ENCODE data around the gene PRSS56.

The PRSS56 gene

DNA sequence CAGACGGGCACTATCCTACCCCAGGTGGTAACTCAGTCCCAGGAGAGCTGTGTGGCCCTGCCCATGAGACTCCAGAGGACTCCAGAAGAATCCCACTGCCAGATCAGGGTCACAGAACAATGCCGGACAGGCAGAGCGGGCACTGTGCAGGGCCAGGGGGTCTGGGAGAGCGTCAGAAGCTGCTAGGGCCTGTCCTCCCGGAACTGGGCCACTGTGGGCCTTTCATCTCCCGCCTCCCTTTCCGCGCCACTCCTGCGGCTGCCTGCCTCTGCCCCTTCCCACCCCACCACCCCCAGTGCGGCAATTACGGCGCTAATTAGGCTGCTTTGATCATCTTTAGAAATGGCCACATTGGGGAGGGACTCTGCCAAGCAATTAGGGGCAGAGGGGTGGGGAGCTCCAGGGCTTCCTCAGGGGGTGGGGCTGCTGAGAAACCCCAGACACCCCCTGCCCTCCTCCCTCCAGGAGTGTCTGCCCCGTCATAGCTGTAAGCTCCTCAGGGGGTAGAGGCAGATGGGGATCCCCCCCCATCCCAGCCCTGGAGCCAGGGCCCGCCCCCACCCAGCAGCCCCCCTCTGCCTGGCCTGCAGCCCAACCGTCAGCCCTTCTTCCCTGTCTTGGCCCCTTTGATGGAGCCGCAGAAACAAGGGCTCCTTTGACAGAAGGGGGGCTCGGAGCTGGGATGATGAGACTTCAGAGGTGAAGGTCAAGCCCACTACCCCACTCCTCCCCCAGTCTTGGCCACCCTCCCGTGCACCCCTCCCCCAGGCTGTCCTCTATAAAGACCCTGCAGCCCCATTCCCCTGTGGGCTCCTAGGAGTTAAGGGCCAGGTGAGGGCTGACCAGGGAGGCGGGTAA, at the start of gene PRSS56:
Gene PRSS56 (plus strand): TSS at position 808 of the 858 bp plus-strand sequence. CDS start 211 bp downstream, outside the sequence.
- TF ChIP-seq, protein P1, sequence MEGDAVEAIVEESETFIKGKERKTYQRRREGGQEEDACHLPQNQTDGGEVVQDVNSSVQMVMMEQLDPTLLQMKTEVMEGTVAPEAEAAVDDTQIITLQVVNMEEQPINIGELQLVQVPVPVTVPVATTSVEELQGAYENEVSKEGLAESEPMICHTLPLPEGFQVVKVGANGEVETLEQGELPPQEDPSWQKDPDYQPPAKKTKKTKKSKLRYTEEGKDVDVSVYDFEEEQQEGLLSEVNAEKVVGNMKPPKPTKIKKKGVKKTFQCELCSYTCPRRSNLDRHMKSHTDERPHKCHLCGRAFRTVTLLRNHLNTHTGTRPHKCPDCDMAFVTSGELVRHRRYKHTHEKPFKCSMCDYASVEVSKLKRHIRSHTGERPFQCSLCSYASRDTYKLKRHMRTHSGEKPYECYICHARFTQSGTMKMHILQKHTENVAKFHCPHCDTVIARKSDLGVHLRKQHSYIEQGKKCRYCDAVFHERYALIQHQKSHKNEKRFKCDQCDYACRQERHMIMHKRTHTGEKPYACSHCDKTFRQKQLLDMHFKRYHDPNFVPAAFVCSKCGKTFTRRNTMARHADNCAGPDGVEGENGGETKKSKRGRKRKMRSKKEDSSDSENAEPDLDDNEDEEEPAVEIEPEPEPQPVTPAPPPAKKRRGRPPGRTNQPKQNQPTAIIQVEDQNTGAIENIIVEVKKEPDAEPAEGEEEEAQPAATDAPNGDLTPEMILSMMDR (IDR thresholded peaks at IDR 0.05; ENCODE audit: low read depth, low read length) = no peak

DNA sequence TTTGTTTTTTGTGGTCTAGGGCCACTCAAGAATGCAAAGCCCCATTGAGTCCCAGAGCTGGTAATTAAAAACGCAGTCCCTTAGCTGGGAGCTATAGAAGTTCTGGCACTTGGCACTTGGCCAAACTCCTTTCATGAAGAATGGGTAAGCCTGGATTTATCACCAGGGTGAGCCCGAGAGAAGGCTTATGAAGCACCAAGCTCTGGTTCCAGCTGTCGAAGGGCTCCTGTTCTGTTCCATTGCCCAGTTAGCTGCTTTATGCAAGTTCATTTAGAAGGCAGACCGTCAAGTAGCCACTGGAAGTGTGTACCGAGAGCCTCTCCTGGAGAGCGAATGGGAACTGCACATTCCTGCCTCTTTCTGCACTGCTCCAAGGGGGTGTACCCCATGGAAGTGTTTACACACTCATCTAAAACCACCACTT, 46.7 kb upstream of the PRSS56 start:
- no peak for DNase-seq (ENCODE audit: extremely low read depth, low read depth)
- TF ChIP-seq, protein P1 (IDR thresholded peaks at IDR 0.05; ENCODE audit: low read depth, low read length) = no peak

More for the DNA sequence above, at the start of gene PRSS56:
- DNase-seq (ENCODE audit: extremely low read depth, low read depth) = no peak

DNA sequence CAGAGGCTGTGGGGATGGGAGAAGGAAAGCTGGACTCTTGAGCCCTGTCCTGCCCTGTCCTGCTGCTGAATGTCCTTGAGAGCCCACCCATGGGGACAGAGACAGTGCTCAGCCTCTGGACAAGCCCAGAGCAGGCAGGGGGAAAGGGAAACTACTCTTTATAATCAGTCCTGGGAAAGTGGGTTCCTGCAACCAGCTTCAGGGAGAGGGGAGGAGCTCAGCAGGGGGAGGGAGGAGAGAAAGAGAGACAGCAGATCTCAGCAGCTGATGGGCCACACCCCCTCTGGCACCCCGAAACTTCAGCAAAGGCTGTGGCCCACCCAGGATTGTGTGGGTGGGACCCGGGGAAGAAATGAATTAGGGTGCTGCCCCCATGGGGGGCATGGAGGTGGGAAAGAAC, 44.1 kb upstream of the PRSS56 start:
- TF ChIP-seq, protein P1 (IDR thresholded peaks at IDR 0.05; ENCODE audit: low read depth, low read length) = no peak

DNA sequence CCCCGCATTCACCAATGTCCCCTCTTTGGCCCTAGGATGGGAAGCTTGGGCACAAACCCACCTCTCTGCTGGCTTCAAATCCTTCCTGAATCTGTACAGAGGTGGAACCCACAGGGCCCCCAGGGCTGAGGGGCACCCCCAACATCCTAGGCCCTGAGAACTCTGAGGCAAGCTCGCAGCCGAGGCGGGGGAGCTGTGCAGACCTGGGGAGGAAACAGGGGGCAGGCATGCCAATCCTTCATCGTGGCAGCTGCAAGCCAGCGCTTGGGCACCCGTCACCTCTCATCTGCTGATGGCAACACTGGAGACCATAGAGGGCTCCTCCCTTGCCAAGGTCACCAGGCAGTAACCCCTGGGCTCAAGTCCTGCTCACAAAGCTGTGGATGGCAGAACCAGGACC, 43.4 kb upstream of the PRSS56 start:
- no peak for DNase-seq (ENCODE audit: extremely low read depth, low read depth)
- TF ChIP-seq, protein P1 (IDR thresholded peaks at IDR 0.05; ENCODE audit: low read depth, low read length) = no peak

More for the DNA sequence above, 44.1 kb upstream of the PRSS56 start:
- DNase-seq (ENCODE audit: extremely low read depth, low read depth) = no peak

DNA sequence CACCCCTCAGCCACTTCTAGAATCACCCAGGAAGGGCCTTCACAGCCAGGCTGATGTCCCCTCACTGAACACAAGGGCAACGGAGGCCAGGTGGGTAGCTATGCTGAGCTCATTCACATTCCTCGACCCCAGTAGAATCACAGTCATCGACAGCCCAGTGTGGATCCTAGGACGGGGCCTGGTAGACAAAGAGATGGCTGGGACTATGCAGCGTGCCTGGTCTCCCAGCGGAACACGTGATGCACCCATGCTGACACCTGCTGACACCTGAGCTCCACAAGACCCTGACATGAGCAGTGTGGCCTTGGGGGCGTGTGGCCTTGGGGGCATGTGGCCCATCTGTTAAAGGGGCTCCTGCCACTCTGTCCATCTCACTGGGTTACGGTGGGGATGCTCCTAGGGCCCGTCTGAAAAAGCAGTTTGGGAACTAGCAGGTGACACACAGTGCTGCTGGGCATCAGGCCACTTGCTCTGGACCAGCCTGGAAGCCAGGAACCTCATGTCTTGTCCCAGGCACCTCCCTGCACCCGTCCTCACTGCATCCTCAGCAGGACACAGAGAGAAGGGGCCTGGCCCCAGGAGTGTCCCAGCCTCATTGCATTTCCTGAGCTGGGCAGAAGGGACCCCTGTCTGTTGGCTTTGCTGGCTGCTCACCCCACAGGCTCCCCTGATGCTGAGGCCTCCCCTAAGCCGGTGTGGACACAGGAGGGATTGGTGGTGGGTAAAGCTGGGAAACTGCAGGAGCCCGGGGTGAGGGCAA, 42.3 kb upstream of the PRSS56 start:
- DNase-seq (ENCODE audit: extremely low read depth, low read depth) = no peak
- TF ChIP-seq, protein P1 (IDR thresholded peaks at IDR 0.05; ENCODE audit: low read depth, low read length) = no peak

DNA sequence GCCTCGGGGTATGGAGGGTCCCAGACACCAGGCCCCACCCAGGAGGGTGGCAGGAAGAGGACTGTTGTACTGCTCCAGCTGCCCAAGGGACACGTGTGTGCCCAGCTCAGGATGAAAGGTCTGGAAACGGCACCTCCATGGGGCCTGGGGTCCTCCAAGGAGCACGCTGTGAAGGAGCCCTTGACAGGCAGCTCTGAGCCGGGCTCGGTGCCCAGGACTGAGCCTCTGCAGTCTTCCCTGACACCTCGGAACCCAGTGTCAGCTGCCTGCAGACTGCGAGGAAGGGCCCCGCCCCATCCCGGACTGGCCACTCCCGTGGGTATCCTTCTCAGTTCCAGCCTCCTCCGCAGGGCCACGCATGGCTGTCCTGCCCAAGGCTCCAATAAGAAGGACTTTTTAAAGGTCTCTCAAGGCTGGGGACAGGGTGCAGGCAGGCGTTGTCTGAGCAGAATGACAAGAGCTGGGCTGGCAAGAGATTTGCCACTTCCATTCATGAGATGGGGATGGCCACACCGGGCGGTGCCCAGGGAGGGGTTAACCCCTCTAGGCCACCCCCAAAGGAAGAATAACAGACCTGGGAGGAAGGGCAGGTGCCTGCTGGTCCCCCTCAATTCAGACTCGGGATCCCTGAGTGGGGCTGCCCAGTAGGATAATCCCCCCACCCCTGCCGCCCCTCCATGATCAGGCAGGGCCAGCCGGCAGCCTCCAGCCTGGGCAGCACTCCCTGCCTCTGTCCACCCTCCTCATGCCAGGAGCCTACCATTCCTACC, 41.4 kb upstream of the PRSS56 start:
- TF ChIP-seq, protein P1 (IDR thresholded peaks at IDR 0.05; ENCODE audit: low read depth, low read length) = no peak
- no peak for DNase-seq (ENCODE audit: extremely low read depth, low read depth)

Data from AG09319 (cell line).